HS-5 (cell line): ENCODE measurements around the gene ZNF837.
"Not testable (repeated sequence)": the region's sequence is repeated elsewhere in the genome, so short reads cannot be mapped to it uniquely, and the experiment has no call there.

Experiments used
- DNase-seq: peaks from one replicate; pipeline ENCODE4 v3.0.0-alpha.2; 2012; ENCODE audit warnings: low read depth

Gene ZNF837

GRCh38 chr19:58395979-58396627 lies 15.3 kb upstream of the ZNF837 start:
- no peak for DNase-seq

GRCh38 chr19:58395220-58395978 lies 14.6 kb upstream of the ZNF837 start, which contains the start of gene RNF225:
RNF225 (plus strand) TSS chr19:58395656; CDS start chr19:58396090, 434 bp downstream.
- DNase-seq: no peak

- no peak for DNase-seq
Observed at GRCh38 chr19:58394821-58395219, 14.0 kb upstream of the ZNF837 start.

GRCh38 chr19:58393725-58394033 lies 12.8 kb upstream of the ZNF837 start:
- no peak for DNase-seq

GRCh38 chr19:58392945-58393724 lies 12.3 kb upstream of the ZNF837 start:
- no peak for DNase-seq

GRCh38 chr19:58388175-58388526 lies 7.3 kb upstream of the ZNF837 start:
- DNase-seq: no peak

- no peak for DNase-seq
Observed at GRCh38 chr19:58387338-58388174, 6.7 kb upstream of the ZNF837 start.

- peak; percentile 96 for DNase-seq
Observed at GRCh38 chr19:58386576-58387337, 5.9 kb upstream of the ZNF837 start, which contains the start of gene RPS5. RPS5 (plus strand) TSS chr19:58387269; CDS start chr19:58388138, 869 bp downstream.

- no peak for DNase-seq
Observed at GRCh38 chr19:58385891-58386575, 5.2 kb upstream of the ZNF837 start.

- DNase-seq: no peak
Observed at GRCh38 chr19:58385313-58385890, 4.6 kb upstream of the ZNF837 start.

- no peak for DNase-seq
Observed at GRCh38 chr19:58382997-58383603, 2.3 kb upstream of the ZNF837 start.

- DNase-seq: no peak
Observed at GRCh38 chr19:58381460-58382212, 806 bp upstream of the ZNF837 start.

- no peak for DNase-seq
Observed at GRCh38 chr19:58380037-58380661, 681 bp downstream of the ZNF837 start.

GRCh38 chr19:58379246-58379645 lies 1.6 kb downstream of the ZNF837 start:
- DNase-seq: no peak

- DNase-seq: not testable (repeated sequence)
Observed at GRCh38 chr19:58376724-58377123, 4.1 kb downstream of the ZNF837 start.

GRCh38 chr19:58374200-58374599 lies 6.6 kb downstream of the ZNF837 start:
- DNase-seq: no peak

GRCh38 chr19:58372311-58373133 lies 8.3 kb downstream of the ZNF837 start:
- no peak for DNase-seq
